Astrocyte (in vitro differentiated cells and primary cell): Measurements from ENCODE around the gene TK2. TPM values are rescaled to one million over a fixed set of nuclear protein-coding genes. Genes with fewer than 3 reads are reported as not detected.
"Not testable (repeated sequence)": the region's sequence is repeated elsewhere in the genome, so short reads cannot be mapped to it uniquely, and the experiment has no call there.

Experiments used
- DNase-seq: peaks from one replicate; pipeline ENCODE4 v3.0.0-alpha.2; 2010; ENCODE audit warnings: low read depth
- FAIRE-seq: peaks from 2 replicates; lab custom pipeline; 2011; peaks lifted over from hg19 to GRCh38; lab: Jason Lieb, UNC
- H2AFZ ChIP-seq: 2 replicates; pipeline ENCODE4 v1.6.0; 2012; ENCODE audit warnings: low read depth, low read length, inconsistent platforms
- H3K27ac ChIP-seq: 2 replicates; pipeline ENCODE4 v1.5.1; 2011; ENCODE audit warnings: low read depth, low read length, inconsistent platforms
- H3K27me3 ChIP-seq: 2 replicates; pipeline ENCODE4 v1.6.0; 2011; ENCODE audit warnings: low read length, inconsistent platforms; ENCODE audit not compliant: insufficient read depth
- H3K36me3 ChIP-seq: 2 replicates; pipeline ENCODE4 v1.5.1; 2011; ENCODE audit warnings: low read length, inconsistent platforms; ENCODE audit not compliant: insufficient read depth
- H3K4me1 ChIP-seq: 2 replicates; pipeline ENCODE4 v1.5.1; 2011; ENCODE audit warnings: low read length, inconsistent platforms; ENCODE audit not compliant: insufficient read depth
- H3K4me2 ChIP-seq: 2 replicates; pipeline ENCODE4 v1.6.0; 2012; ENCODE audit warnings: low read length, inconsistent platforms
- H3K4me3 ChIP-seq: 2 replicates; pipeline ENCODE4 v1.5.1; 2011; ENCODE audit warnings: low read depth, mild to moderate bottlenecking, low read length, inconsistent platforms; ENCODE audit not compliant: insufficient read depth
- H3K79me2 ChIP-seq: 2 replicates; pipeline ENCODE4 v1.6.0; 2012; ENCODE audit warnings: mild to moderate bottlenecking, low read length, inconsistent platforms; ENCODE audit not compliant: insufficient read depth
- H3K9ac ChIP-seq: 2 replicates; pipeline ENCODE4 v1.6.0; 2012; ENCODE audit warnings: mild to moderate bottlenecking, low read length, inconsistent platforms
- H3K9me3 ChIP-seq: 2 replicates; pipeline ENCODE4 v1.5.1; 2012; ENCODE audit warnings: low read depth, mild to moderate bottlenecking, low read length, inconsistent platforms; ENCODE audit not compliant: insufficient read depth
- H4K20me1 ChIP-seq: 2 replicates; pipeline ENCODE4 v1.6.0; 2012; ENCODE audit warnings: low read length, inconsistent platforms; ENCODE audit not compliant: insufficient read depth
- H3K27ac Mint-ChIP-seq: one replicate; pipeline ENCODE4 v1.8.0; 2021; ENCODE audit warnings: mild to moderate bottlenecking, mixed read lengths; ENCODE audit not compliant: unreplicated experiment
- H3K27me3 Mint-ChIP-seq: one replicate; pipeline ENCODE4 v1.8.0; 2021; ENCODE audit warnings: low read depth, mixed read lengths; ENCODE audit not compliant: unreplicated experiment
- H3K36me3 Mint-ChIP-seq: one replicate; pipeline ENCODE4 v1.8.0; 2021; ENCODE audit warnings: low read depth, mixed read lengths; ENCODE audit not compliant: unreplicated experiment
- H3K4me1 Mint-ChIP-seq: one replicate; pipeline ENCODE4 v1.8.0; 2021; ENCODE audit warnings: low read depth, mixed read lengths; ENCODE audit not compliant: unreplicated experiment
- H3K4me3 Mint-ChIP-seq: one replicate; pipeline ENCODE4 v1.8.0; 2021; ENCODE audit warnings: mild to moderate bottlenecking, moderate library complexity, mixed read lengths; ENCODE audit not compliant: unreplicated experiment
- H3K9me3 Mint-ChIP-seq: one replicate; pipeline ENCODE4 v1.8.0; 2021; ENCODE audit warnings: mild to moderate bottlenecking, mixed read lengths; ENCODE audit not compliant: unreplicated experiment
- CTCF ChIP-seq: IDR thresholded peaks from 2 replicates; pipeline ENCODE4 v1.5.1; 2011; ENCODE audit warnings: low read depth, mild to moderate bottlenecking, inconsistent platforms, low read length, moderate library complexity; ENCODE audit not compliant: insufficient read depth
- EZH2 ChIP-seq: IDR thresholded peaks from 2 replicates; pipeline ENCODE4 v1.6.1; 2012; ENCODE audit warnings: mild to moderate bottlenecking, low read length, inconsistent platforms; ENCODE audit not compliant: insufficient read depth
- total RNA-seq: library from RNA; stranded (reverse); gene quantifications from 2 replicates; pipeline ENCODE4 v1.2.1, GENCODE V29; 2021

TK2 gene
- total RNA-seq, 1 donor from 2014 or later: 12.4 TPM

DNA sequence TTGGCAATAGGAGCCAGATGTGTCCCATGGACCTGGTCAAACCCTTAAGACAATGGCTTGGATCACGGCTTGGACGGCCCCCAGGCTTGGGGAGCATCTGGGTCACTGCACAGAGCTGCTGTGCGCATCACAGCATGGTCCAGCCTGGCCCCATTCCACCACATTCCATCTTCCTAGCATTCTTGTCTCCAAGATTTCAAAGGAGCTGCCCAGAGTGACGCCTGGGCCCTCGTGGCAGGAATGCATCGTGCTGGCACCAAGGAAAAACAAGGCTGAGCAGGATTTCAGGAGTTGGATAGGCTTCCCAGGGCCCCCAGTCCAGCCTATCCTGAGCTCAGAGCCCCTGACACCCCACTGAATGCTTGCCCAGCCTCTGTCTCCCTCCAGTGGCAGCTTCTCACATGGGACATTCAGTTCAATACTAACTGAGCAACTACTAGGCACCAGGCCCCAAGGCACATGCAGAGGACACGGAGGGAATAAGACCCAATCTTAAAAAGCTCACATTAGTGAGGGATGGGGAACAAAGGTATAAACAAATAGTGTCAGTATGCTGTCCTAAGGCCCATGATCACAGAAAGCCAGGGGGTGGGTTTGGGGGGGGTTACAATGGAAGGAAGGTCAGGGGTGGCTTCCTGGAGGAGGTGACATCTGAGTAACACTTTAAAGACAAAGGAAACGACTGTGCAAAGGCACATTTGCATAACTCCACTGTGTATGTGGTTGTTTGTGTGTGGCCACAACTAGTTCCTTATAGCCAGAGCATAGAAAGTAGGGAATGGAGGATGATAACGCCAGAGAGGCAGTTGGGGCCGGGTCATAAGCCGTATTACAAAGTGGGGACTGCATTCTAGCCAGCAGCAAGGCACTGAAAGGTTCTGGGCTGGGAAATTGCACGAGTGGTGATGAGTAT lies 34.1 kb downstream of the TK2 start:
- peaks cover 44% of the 10 kb centered on the region for H3K4me1 Mint-ChIP-seq
- H3K4me3 Mint-ChIP-seq: no peak overlapping the region
- Histone ChIP-seq H3K4me2 (peak overlapping the region; percentile 72), H3K27ac (peak overlapping the region; percentile 46), H3K4me1 (peaks cover 57% of the 10 kb centered on the region), H3K27me3 (no peaks in the 10 kb centered on the region), H4K20me1 (no peaks in the 10 kb centered on the region), H3K9me3 (no peaks in the 10 kb centered on the region), H2AFZ (no peak overlapping the region), H3K36me3 (no peaks in the 10 kb centered on the region), H3K79me2 (peaks cover 2% of the 10 kb centered on the region), H3K9ac (peak overlapping the region; percentile 39), H3K4me3 (no peak overlapping the region)
- peaks cover 2% of the 10 kb centered on the region for H3K27me3 Mint-ChIP-seq
- peaks cover 3% of the 10 kb centered on the region for H3K36me3 Mint-ChIP-seq
- H3K27ac Mint-ChIP-seq: peak overlapping the region; percentile 48
- H3K9me3 Mint-ChIP-seq: no peaks in the 10 kb centered on the region
- DNase-seq: peak; percentile 74
- FAIRE-seq: peak; percentile 26
- TF ChIP-seq EZH2 (no peak), CTCF (peak; percentile 60)

DNA sequence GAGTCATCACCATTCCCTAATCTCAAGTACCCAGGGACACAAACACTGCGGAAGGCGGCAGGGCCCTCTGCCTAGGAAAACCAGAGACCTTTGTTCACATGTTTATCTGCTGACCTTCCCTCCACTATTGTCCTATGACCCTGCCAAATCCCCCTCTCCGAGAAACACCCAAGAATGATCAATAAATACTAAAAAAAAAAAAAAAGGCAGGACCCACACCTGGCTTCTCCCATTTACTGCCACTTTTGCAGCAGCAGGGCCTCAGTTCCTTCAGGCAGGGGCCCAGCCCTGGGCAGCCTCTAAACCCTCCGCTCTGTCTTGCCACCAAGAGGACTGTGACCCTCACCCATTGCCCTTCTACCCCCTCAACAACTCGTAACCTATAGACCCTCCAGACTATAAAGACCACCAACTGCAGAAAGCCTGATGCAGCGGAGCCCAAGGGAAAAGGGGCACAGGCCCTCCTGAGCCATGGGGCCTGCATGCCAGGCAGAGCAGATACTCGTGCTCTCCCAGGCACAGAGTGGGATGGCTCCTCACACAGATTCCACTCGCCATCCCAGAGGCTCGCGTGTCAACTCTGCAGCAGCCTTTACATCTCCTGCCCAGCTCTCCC lies 34.8 kb downstream of the TK2 start:
- not testable (repeated sequence) for H3K4me2 ChIP-seq, H3K79me2 ChIP-seq, H3K4me3 Mint-ChIP-seq, DNase-seq, H3K27me3 Mint-ChIP-seq, H3K4me3 ChIP-seq, H3K9me3 ChIP-seq, FAIRE-seq, H3K27ac ChIP-seq, H3K27me3 ChIP-seq, H3K9me3 Mint-ChIP-seq, H3K36me3 ChIP-seq, H3K36me3 Mint-ChIP-seq, H3K9ac ChIP-seq, H2AFZ ChIP-seq, H4K20me1 ChIP-seq
- Mint-ChIP-seq H3K4me1 (peaks cover 38% of the 10 kb centered on the region), H3K27ac (peak overlapping the region; percentile 48)
- peaks cover 60% of the 10 kb centered on the region for H3K4me1 ChIP-seq

- not testable (repeated sequence) for FAIRE-seq, H2AFZ ChIP-seq, H3K4me3 Mint-ChIP-seq, H3K27me3 Mint-ChIP-seq, H3K9me3 Mint-ChIP-seq, H3K4me3 ChIP-seq, H4K20me1 ChIP-seq, H3K4me2 ChIP-seq, H3K27ac ChIP-seq, H3K27me3 ChIP-seq, H3K27ac Mint-ChIP-seq, H3K9me3 ChIP-seq, H3K36me3 ChIP-seq, H3K9ac ChIP-seq, H3K36me3 Mint-ChIP-seq, DNase-seq, H3K79me2 ChIP-seq
- peaks cover 38% of the 10 kb centered on the region for H3K4me1 Mint-ChIP-seq
- H3K4me1 ChIP-seq: peaks cover 60% of the 10 kb centered on the region
Observed at GRCh38 chr16:66514391-66514790, 35.5 kb downstream of the TK2 start.
